Measurements from ENCODE around the gene CA12.
A peak's percentile ranks its signal among the peaks of the same experiment; 100 is the strongest.

CA12 gene

GRCh38 chr15:63299943-63300575 is 81.6 kb downstream of the CA12 start:
- no peak for DNase-seq

DNA sequence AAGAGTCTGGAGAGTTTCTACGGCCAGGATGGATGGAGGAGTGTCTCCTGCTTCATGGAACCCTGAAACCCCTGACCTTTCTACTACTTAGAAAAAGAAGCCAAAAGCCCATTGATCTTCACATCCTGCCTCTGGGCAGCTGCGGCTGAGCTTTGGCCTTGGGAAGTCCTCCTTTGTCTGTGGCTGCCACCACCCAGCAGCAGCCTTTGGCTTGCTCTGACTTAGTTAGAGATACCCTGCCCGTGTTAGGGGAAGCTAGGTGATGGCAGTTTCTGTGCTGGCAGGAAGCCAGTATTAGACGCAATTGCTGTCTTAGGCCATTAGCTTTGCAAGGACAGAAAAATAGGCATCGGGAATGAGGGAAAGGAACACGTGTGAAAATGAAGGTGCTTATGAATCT is 85.5 kb downstream of the CA12 start:
- DNase-seq: peak; percentile 51

DNA sequence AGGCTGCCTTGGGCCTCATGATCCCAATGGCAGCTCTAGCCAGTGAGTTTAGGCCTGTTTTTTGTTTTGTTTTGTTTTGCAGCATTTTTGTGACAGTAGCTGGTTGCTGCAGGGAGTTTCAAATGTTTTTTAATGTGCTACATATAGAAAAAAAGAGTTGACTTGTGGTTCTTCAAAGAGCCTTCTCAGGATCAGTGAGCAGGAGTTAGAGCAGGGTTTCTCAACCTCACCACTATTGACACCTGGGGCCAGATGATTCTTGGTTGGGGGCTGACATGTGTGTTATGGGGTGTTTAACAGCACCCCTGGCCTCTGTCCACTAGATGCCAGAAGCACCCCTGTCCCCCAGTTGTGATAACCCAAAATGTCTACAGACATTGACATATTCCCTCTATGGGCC is 86.3 kb downstream of the CA12 start:
- DNase-seq: no peak

DNA sequence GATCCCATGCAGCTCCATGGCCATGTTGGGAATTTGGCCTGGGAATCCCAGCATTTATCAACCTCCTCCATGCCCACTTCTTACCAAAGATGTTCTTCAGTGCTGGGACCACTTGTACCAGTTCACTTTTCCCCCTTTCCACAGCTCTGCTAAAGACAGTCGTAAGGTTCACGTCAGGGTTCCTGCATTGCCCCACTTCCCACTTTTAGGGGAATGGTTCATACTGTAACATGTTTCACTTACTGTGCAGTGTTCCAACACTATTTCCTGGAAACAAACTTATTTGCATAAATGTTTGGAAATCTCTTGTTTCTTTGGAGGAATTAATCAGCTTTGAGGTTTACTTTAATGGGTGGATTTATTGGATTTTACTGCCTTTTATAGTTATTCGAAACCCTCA is 87.3 kb downstream of the CA12 start:
- DNase-seq: no peak

DNA sequence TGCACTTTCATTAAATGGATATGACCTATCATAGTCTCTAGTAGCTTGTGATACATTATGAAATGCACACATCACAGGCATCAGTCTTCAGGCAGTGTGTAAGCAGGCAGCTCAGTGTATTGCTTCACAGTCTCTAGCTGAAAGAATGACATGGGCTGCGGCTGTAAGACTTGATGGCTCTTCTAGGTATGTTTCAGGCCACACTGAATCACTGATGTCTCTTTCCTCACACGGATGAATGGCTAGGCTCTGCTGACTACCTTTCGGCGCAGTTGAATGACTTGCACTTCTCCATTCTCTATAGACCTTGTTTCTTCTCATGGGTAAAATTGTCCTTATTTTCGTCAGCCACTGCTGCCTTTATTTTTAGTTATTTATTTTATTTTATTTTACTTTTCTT is 88.9 kb downstream of the CA12 start:
- DNase-seq: no peak

GRCh38 chr15:63292241-63292640 is 89.4 kb downstream of the CA12 start:
- DNase-seq: no peak

- no peak for DNase-seq
Measured at GRCh38 chr15:63291507-63291906, 90.1 kb downstream of the CA12 start.

GRCh38 chr15:63288778-63289378 is 92.8 kb downstream of the CA12 start:
- no peak for DNase-seq

GRCh38 chr15:63288342-63288741 is 93.3 kb downstream of the CA12 start:
- DNase-seq: no peak

GRCh38 chr15:63287109-63287508 is 94.5 kb downstream of the CA12 start:
- DNase-seq: no peak

- no peak for DNase-seq
Measured at GRCh38 chr15:63284335-63284734, 97.3 kb downstream of the CA12 start.

DNA sequence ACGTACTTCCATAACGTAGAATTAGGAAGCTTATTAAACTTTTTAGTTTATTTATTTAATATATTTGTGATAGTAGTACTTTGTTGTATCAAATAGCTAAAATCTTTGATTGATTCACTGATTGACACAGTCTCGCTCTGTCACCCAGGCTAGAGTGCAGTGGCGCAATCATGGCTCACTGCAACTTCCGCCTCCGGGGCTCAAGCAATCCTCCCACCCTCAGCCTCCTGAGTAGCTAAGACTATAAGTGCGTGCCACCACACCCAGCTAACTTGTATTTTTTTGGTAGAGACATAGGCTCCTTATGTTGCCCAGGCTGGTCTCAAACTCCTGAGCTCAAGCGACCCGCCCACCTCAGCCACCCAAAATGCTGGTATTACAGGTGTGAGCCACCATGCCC is 98.5 kb downstream of the CA12 start:
- DNase-seq: no peak

DNA sequence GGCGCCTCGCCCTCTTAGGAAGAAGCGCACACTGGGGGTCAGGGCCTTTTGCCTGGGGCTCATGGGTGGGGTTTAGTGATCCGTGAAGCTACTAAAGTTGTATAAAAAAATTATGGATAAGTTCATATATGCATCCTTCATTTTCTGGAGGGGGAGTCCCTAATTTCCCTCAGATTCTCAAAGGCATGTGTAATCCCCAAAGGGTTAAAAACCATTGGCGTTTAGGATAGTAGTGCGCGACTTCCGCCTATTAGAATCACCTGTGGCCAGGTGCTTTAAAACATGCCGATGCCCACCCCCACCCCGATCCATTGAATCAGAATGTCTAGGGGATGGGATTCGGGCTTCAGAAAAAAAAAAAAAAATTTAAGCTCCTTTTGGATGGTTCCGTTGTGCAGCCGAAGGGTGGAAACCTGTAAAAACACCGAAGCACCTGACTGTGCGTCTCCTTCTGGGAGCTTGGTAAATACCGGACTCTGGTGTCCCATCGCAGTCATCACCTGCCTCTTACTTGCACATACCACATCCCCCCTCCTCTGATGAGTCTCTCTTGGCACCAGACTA is 103.7 kb downstream of the CA12 start:
- no peak for DNase-seq

GRCh38 chr15:63277038-63277892 is 104.4 kb downstream of the CA12 start, which contains the start of gene APH1B:
APH1B (plus strand) TSS chr15:63277605; CDS start chr15:63277624, 19 bp downstream.
- DNase-seq: peak; percentile 20

- no peak for DNase-seq
Measured at GRCh38 chr15:63276342-63277037, 105.2 kb downstream of the CA12 start.

DNA sequence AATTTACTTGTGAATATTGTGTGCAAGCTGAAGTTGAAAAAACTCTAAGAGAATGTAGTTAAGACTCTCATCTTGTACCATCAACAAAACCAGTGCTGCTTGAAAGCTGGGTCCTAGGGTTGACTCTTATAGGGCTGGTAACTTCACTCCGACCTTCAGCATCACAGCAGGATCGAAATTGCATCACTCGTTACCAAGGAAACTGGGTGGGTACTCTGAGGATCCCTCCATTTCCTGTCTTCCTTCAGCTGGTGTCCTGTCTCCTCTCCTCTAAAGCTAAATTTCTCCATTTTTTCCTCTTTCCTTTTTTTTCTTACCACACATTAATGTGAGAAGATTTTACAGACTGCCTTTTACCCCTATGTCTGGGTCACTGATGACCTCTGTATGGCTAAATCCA is 107.2 kb downstream of the CA12 start:
- DNase-seq: no peak
